K562 (cell line): ENCODE results near the gene RDH8. TPM values are rescaled to one million over a fixed set of nuclear protein-coding genes. Genes with fewer than 3 reads are reported as not detected.

Source experiments
- ATF1 ChIP-seq, 2 experiments: fragments of 450-650 bp in 1 of 2; IDR thresholded peaks; 2 replicates each; pipeline ENCODE4 v1.6.1; 2016; ENCODE audit warnings: missing compliant biosample characterization in 1 of 2, missing genetic modification characterization in 1 of 2
- BHLHE40 ChIP-seq: IDR thresholded peaks from 2 replicates; pipeline ENCODE4 v1.6.1; 2011; ENCODE audit warnings: low read length, improper control_type of control experiment
- CBX3 ChIP-seq, 2 experiments: IDR thresholded peaks; 1 replicate in 1 of 2; 2 replicates in 1 of 2; pipeline ENCODE4 v1.6.1; 2012; ENCODE audit warnings: inconsistent platforms in 2 of 2, low read length in 2 of 2, borderline replicate concordance in 1 of 2, control low read depth in 1 of 2
- CREB1 ChIP-seq, 2 experiments: sonication (generic) in 1 of 2; formaldehyde crosslinking in 1 of 2; IDR thresholded peaks; 2 replicates each; pipeline versions ENCODE4 v1.6.1 to v1.8.0; 2012 to 2022; ENCODE audit warnings: inconsistent platforms in 1 of 2, mild to moderate bottlenecking in 1 of 2, missing genetic modification reagents in 1 of 2, moderate library complexity in 1 of 2
- DEAF1 ChIP-seq: fragments of 450-650 bp; formaldehyde crosslinking; IDR thresholded peaks from 2 replicates; pipeline ENCODE4 v1.4.0; 2020; ENCODE audit warnings: mild to moderate bottlenecking, moderate library complexity
- DMBX1 ChIP-seq: fragments of 250-450 bp; sonication (Bioruptor Pico); IDR thresholded peaks from 2 replicates; pipeline ENCODE4 v1.8.0; 2022; ENCODE audit warnings: inconsistent platforms, mild to moderate bottlenecking, moderate library complexity, borderline replicate concordance
- E2F1 ChIP-seq: sonication (generic); formaldehyde crosslinking; IDR thresholded peaks from 2 replicates; pipeline ENCODE4 v1.8.1; 2023; ENCODE audit warnings: mild to moderate bottlenecking, missing genetic modification reagents, moderate library complexity
- EGR1 ChIP-seq: fragments of 450-650 bp; conservative IDR thresholded peaks from 2 replicates; pipeline ENCODE4 v1.6.1; 2017; ENCODE audit warnings: mild to moderate bottlenecking
- EP300 ChIP-seq: IDR thresholded peaks from 2 replicates; pipeline ENCODE4 v1.6.1; 2012; ENCODE audit warnings: low read length, improper control_type of control experiment
- HCFC1 ChIP-seq: IDR thresholded peaks from 2 replicates; pipeline ENCODE4 v1.6.1; 2012; ENCODE audit warnings: low read depth, low read length, improper control_type of control experiment
- JUNB ChIP-seq: fragments of 450-650 bp; formaldehyde crosslinking; conservative IDR thresholded peaks from 2 replicates; pipeline ENCODE4 v1.4.0; 2020; ENCODE audit warnings: mild to moderate bottlenecking
- KLF16 ChIP-seq: IDR thresholded peaks from 2 replicates; pipeline ENCODE4 v1.6.1; 2016; ENCODE audit warnings: antibody characterized with exemption
- NFIC ChIP-seq: fragments of 450-650 bp; IDR thresholded peaks from 2 replicates; pipeline ENCODE4 v1.6.1; 2017; ENCODE audit warnings: mild to moderate bottlenecking, inconsistent platforms
- NRF1 ChIP-seq, 2 experiments: fragments of 450-650 bp; IDR thresholded peaks in 1 of 2; conservative IDR thresholded peaks in 1 of 2; 2 replicates each; pipeline ENCODE4 v1.6.1; 2014; ENCODE audit warnings: mild to moderate bottlenecking in 2 of 2
- PTBP1 ChIP-seq: fragments of 200-400 bp; formaldehyde crosslinking; IDR thresholded peaks from 2 replicates; pipeline ENCODE4 v1.6.1; 2017; ENCODE audit warnings: low read depth, low read length
- SMARCA5 ChIP-seq: fragments of 450-650 bp; IDR thresholded peaks from 2 replicates; pipeline ENCODE4 v1.6.1; 2016
- SRF ChIP-seq, 2 experiments: fragments of 250-450, 450-650 bp in 1 of 2; sonication (Bioruptor Pico) in 1 of 2; sonication (generic) in 1 of 2; formaldehyde crosslinking; IDR thresholded peaks; 2 replicates each; pipeline versions ENCODE4 v1.5.0 to v1.5.1; 2020 to 2022; ENCODE audit warnings: mild to moderate bottlenecking in 1 of 2, missing genetic modification reagents in 1 of 2
- STAG1 ChIP-seq: sonication (generic); formaldehyde crosslinking; IDR thresholded peaks from 2 replicates; pipeline ENCODE4 v1.5.0; 2020; ENCODE audit warnings: missing genetic modification reagents, borderline replicate concordance
- TARDBP ChIP-seq: fragments of 450-650 bp; IDR thresholded peaks from 2 replicates; pipeline ENCODE4 v1.6.1; 2016
- TCF3 ChIP-seq: sonication (generic); formaldehyde crosslinking; IDR thresholded peaks from 2 replicates; pipeline ENCODE4 v1.4.0; 2020; ENCODE audit warnings: mild to moderate bottlenecking, missing genetic modification reagents
- YY1 ChIP-seq, 3 experiments: IDR thresholded peaks; 2 replicates each; pipeline ENCODE4 v1.6.1; 2011; ENCODE audit warnings: low read length in 2 of 3, mild to moderate bottlenecking in 2 of 3, moderate library complexity in 2 of 3, borderline replicate concordance in 1 of 3, control low read depth in 1 of 3, low read depth in 1 of 3; ENCODE audit not compliant: insufficient read depth in 3 of 3, insufficient replicate concordance in 2 of 3, control insufficient read depth in 1 of 3, insufficient read length in 1 of 3; ENCODE audit errors: extremely low read depth in 1 of 3
- ZBED1 ChIP-seq: IDR thresholded peaks from 2 replicates; pipeline ENCODE4 v1.6.1; 2014
- ZNF551 ChIP-seq: fragments of 250-450 bp; sonication (Bioruptor Pico); IDR thresholded peaks from 2 replicates; pipeline ENCODE4 v1.5.0; 2021; ENCODE audit warnings: mild to moderate bottlenecking, moderate library complexity
- ZNF699 ChIP-seq: fragments of 250-450 bp; sonication (Bioruptor Pico); IDR thresholded peaks from 2 replicates; pipeline ENCODE4 v1.8.0; 2021; ENCODE audit warnings: mild to moderate bottlenecking, moderate library complexity; ENCODE audit not compliant: insufficient replicate concordance
- polyA plus RNA-seq, 8 experiments: library from polyadenylated mRNA; depleted of rRNA in 4 of 8; stranded (reverse) in 5 of 8; unstranded in 3 of 8; fragments of >200 nt; fragmentation: Nextera tagmentation in 2 of 8; fragmentation: Illumina TruSeq in 1 of 8; extraction: Ambion mirVana in 2 of 8; extraction: Trizol in 1 of 8; gene quantifications; 2 replicates each; pipeline versions ENCODE4 v1.2.1 to v1.2.3, GENCODE V29; 2011 to 2014; ENCODE audit warnings: inconsistent platforms in 1 of 8, missing spikeins in 1 of 8
- total RNA-seq, 7 experiments: library from RNA; depleted of rRNA in 6 of 7; stranded (reverse); fragments of >200 nt in 6 of 7; fragmentation: Illumina TruSeq in 2 of 7; extraction: Trizol in 2 of 7; gene quantifications; 2 replicates each; pipeline versions ENCODE4 v1.2.1 to v1.2.3, GENCODE V29; 2011 to 2021; ENCODE audit warnings: low replicate concordance in 1 of 7

Gene RDH8
- total and polyA plus RNA-seq, 9 of the 15 experiments (the other 6 are each of a cell fraction or from before 2014, with no cell fraction given), result not detected

GRCh38 chr19:10027158-10027997, 14.1 kb downstream of the RDH8 start (continued):
- 0 out of 2 replicates have a peak, but pooled peaks have one; percentile 16 for TF ChIP-seq EGR1
- no peak for TF ChIP-seq ZNF551 (CRISPR knock-in tag)
- no peak for TF ChIP-seq JUNB
- 0 out of 2 replicates have a peak, but pooled peaks have one; percentile 30 for TF ChIP-seq PTBP1
- no peak for TF ChIP-seq ZNF699 (CRISPR knock-in tag)
- TF ChIP-seq HCFC1, result peak; percentile 42; the same call in 1 of the 2 replicates
- 0 out of 2 replicates have a peak, but pooled peaks have one; percentile 55 for TF ChIP-seq TARDBP
- peak; percentile 47; the same call in 1 of the 2 replicates for TF ChIP-seq E2F1 (CRISPR knock-in tag)
- TF ChIP-seq NFIC, result peak; percentile 98
- TF ChIP-seq DMBX1 (CRISPR knock-in tag), result no peak
- 0 out of 2 replicates have a peak, but pooled peaks have one; percentile 59 for TF ChIP-seq ZBED1
- TF ChIP-seq STAG1 (CRISPR knock-in tag), result peak; percentile 85; the same call in 1 of the 2 replicates
- peak; percentile 57; the same call in 1 of the 2 replicates for TF ChIP-seq TCF3 (CRISPR knock-in tag)
- TF ChIP-seq YY1 (IDR thresholded peaks at IDR 0.05; ENCODE audit: borderline replicate concordance in 1 of 3, control insufficient read depth in 1 of 3, extremely low read depth in 1 of 3, insufficient read depth in 3 of 3, insufficient read length in 1 of 3, insufficient replicate concordance in 2 of 3, low read depth in 1 of 3, low read length in 2 of 3), result peak in 1 of 3 experiments; percentile 35
- no peak; the same call in 1 of the 2 replicates for TF ChIP-seq CREB1 (IDR thresholded peaks at IDR 0.05)
- peak; percentile 78 for TF ChIP-seq CREB1 (CRISPR knock-in tag; IDR thresholded peaks at IDR 0.05)
- TF ChIP-seq SMARCA5, result no peak
- TF ChIP-seq SRF (CRISPR knock-in tag; IDR thresholded peaks at IDR 0.05), result peak in 1 of 2 experiments; percentile 70; a peak in 1 of 4 replicates
- no peak for TF ChIP-seq ATF1 (CRISPR knock-in tag; IDR thresholded peaks at IDR 0.05)
- peak; percentile 75 for TF ChIP-seq ATF1 (tag; IDR thresholded peaks at IDR 0.05)
- peak; percentile 49; the same call in 1 of the 2 replicates for TF ChIP-seq DEAF1 (CRISPR knock-in tag)
- TF ChIP-seq CBX3 (IDR thresholded peaks at IDR 0.05; ENCODE audit: borderline replicate concordance in 1 of 2, low read length in 2 of 2), result peak in 1 of 2 experiments; percentile 20; a peak in 1 of 3 replicates
- peak; percentile 82 to 86 for TF ChIP-seq NRF1 (conservative IDR thresholded peaks at IDR 0.05 in 1 of 2, IDR thresholded peaks at IDR 0.05 in 1 of 2)
- TF ChIP-seq KLF16, result peak; percentile 74
- TF ChIP-seq EP300, result peak; percentile 31; the same call in 1 of the 2 replicates
- TF ChIP-seq BHLHE40, result peak; percentile 74
